Embryonic facial prominence (tissue), 1 donor: ENCODE data around the gene SEPTIN12.
"Not testable (repeated sequence)": the region's sequence is repeated elsewhere in the genome, so short reads cannot be mapped to it uniquely, and the experiment has no call there.

Experiments used
- DNase-seq: peaks from one replicate; pipeline ENCODE4 v3.0.0-alpha.2; 2016; ENCODE audit errors: extremely low spot score

SEPTIN12 gene

DNA sequence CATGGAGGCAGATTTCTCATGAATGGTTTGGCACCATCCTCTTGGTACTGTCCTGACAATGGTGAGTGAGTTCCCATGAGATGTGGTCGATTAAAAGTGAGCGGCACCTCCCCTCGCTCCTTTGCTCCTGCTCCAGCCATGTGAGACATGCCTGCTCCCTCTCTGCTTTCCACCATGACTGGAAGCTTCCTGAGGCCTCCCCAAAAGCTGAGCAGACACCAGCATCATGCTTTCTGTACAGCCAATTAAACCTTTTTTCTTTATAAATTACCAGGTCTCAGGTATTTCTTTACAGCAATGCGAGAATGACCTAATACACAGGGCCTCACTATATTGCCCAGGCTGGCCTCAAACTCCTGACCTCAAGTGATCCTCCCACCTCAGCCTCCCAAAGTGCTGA lies 33.3 kb downstream of the SEPTIN12 start:
- no peak for DNase-seq

DNA sequence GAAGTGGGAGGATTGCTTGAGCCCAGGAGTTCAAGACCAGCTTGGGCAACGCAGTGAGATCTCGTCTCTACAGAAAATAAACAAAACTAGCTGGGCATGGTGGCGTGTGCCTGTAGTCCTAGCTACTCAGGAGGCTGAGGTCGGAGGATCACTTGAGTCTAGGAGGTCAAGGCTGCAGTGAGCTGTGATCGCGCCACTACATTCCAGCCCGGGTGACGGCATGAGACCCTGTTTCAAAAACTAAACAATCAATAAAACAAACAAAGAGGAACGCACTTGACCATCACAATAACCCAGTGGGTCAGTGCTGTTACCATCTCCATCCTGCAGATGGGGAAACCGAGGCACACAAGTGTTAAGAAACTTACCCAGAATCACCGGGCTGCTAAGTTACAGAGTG lies 34.9 kb downstream of the SEPTIN12 start:
- DNase-seq, result no peak

DNA sequence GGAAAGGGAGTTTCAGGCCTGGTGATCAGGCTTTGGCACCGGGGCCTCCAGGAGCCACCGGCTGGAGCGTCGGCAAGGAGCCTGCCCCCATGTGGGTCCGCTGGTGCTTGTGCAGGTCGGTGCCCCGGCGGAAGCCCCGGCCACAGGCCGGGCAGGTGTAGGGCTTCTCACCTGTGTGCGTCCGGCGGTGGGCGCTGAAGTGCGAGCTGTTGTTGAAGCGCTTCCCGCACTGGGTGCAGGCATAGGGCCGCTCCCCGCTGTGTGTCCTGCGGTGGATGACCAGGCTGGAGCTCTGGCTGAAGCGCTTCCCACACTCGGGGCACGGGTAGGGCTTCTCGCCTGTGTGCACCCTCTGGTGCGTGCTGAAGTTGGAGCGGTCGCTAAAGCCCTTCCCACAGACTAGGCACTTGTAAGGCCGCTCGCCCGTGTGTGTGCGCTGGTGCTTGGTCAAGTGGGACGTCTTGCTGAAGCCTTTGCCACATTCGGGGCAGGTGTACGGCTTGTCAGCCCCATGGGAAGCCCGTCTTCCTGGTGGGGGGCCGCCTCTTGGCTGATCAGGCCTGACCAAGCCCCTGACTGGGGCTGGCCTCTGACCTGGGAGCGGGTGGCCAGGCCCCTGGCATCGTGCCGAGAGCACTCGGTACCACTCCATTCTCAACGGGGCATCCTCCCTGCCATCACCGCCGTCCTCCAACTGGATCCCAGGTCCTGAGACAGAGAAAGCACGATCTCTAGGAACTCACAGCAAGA lies 35.6 kb downstream of the SEPTIN12 start:
- DNase-seq, result no peak

DNA sequence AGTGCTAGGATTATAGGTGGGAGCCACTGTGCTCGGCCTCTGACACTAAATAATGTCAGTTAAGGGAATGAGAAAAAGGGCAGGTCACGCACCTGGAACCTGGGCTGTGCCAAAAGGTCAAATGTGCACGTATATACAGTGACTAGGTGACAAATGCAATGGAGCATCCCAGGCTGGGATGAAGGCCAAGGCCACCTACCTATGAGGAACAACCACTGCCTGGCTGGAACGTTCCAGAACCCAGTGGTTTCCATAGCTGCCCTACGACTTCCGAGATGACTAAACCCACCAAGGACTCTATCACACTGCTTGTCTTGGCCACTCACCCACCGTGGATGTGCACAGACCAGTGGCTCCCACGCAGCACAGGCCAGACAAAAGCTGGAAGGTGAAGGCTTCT lies 37.2 kb downstream of the SEPTIN12 start:
- no peak for DNase-seq

GRCh38 chr16:4749700-4750257 lies 38.4 kb downstream of the SEPTIN12 start:
- DNase-seq, result no peak

- DNase-seq, result no peak
These were observed 39.3 kb downstream of the SEPTIN12 start for GRCh38 chr16:4748682-4749411.

DNA sequence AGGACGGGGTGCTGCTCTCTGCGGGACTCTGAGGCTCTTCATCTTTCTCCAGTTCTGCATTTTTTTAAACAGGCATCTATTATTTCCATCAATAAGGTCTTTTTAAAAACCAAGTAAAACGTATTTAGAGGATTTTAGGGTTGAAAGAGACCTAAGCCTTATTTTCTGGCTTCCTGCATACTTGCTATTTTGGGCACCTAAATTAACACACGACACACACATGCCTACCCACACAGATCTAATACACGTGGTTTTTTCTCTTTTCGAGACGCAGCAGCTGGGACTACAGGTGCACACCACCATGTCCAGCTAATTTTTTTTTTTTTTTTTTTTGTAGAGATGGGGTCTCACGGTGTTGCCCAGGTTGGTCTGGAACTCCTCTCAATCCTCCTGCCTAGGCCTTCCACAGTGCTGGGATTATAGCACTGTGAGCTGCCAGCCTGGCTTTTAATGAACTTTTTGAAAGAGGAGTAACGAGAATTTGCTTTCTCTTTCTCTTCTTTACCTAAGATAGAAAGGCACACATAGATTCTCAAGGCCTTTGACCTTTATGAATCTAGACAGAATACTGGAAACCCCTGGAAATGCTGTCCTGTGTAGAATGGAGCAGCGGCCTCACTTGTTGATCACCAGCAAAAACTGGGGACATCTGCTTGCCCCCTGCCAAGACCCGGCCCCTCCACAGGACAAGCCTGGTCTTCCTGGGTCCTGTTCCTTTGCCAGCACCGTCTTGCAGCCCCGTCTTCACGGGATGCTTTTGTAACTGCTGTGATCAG lies 40.1 kb downstream of the SEPTIN12 start:
- DNase-seq, result no peak

- DNase-seq, result no peak
These were observed 41.1 kb downstream of the SEPTIN12 start for GRCh38 chr16:4746991-4747574.

DNA sequence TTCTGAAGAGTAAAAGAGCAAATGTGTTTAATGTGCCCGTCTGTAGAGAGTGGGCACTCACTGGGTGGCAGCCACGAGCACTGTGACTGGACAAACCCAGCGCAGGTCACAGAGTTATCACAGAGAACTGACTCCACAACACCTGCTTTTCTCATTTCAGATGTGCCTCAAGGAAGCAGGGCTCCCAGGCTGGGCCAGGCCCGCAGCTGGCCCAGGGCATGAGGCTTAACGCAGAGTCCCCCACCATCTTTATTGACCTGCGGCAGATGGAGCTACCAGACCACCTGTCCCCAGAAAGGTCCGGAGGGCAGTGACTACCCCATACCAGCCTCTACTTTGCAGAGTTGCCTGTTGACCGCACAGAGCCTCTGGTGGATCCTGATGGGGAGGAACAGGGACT lies 41.9 kb downstream of the SEPTIN12 start:
- DNase-seq, result no peak

GRCh38 chr16:4745274-4745569 lies 42.9 kb downstream of the SEPTIN12 start:
- no peak for DNase-seq

GRCh38 chr16:4744555-4745273 lies 43.4 kb downstream of the SEPTIN12 start:
- no peak for DNase-seq

GRCh38 chr16:4743226-4743878 lies 44.8 kb downstream of the SEPTIN12 start:
- DNase-seq, result no peak

DNA sequence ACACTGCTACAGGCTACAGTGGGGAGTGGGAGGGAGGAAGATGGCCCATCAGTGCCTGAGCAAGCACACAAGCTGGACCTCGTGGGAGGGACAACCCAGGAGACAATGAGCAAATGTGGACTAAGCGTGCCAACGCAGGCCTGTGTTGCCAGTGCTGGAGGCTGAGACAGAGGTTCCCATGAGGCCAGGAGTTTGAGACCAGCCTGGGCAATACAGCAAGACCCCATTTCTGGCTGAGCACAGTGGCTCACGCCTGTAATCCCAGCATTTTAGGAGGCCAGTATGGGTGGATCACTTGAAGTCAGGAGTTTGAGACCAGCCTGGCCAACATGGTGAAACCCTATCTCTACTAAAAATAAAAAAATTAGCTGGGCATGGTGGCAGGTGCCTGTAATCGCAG lies 49.8 kb downstream of the SEPTIN12 start:
- not testable (repeated sequence) for DNase-seq

DNA sequence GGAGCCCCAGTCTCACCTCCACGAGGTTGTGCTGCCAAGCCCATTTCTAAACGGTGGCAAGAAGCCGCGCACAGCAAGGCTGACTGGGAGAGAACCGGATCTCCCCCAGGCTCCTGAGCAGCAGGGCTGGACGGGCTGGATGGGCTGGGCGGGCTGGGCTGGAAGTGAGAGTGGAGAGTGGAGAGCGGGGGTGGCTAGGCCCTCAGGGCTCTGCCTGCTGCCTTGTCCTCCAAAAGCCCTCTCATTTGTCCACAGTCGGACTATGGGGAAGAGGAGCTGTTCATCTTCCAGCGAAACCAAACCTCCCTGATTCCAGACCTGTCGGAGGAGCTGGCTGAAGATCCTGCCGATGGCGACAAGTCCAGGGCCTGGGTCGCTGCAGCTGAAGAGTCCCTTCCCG lies 50.6 kb downstream of the SEPTIN12 start:
- no peak for DNase-seq

GRCh38 chr16:4736546-4736945 lies 51.6 kb downstream of the SEPTIN12 start:
- DNase-seq, result no peak

DNA sequence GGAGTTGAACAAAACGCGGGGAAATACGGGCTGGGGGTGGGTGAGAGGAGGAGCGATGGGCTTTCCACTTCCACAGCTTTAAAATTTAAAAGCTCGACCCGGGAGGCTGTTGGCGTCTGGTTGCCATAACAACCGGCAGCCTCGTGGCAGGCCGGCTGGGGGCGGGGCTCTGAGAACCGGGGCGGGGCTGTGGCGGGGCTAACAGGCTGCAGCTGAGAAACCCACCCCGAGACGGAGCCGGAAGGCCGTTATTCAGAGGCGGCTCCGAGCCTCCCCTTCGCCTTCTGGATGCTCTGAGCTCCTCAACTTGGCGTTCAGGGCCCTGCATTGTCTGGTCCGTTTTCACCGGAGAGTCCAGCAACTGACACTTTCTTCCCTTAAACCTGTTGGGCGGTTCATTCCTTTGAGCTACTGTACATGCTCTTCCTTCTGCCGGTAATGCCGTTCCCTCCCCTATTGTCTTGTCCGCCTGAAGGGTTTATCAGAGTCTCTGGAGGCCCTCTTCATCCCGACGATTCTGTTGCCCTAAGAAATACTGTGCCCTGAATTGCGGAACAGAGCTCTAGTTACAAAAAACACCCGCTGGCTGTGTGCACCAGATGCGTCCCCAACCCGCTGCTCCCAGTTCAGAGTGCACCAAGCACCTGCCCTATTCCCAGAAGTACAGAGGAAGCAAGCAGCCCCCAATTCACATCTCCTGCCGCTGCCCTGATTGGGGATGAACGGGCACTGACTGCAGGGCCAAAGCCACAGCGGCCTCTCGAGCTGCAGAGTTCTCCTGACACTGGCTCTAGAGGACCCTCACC lies 53.2 kb downstream of the SEPTIN12 start:
- peak; percentile 78 for DNase-seq

- DNase-seq, result peak; percentile 79
These were observed 53.9 kb downstream of the SEPTIN12 start, which contains the start of the genes ANKS3 and DNAAF8 for GRCh38 chr16:4734063-4734729. Gene ANKS3 (minus strand): TSS chr16:4734271. CDS start chr16:4730149, 4,122 bp downstream. Gene DNAAF8 (plus strand): TSS chr16:4734537. CDS start chr16:4736515, 1,978 bp downstream.

DNA sequence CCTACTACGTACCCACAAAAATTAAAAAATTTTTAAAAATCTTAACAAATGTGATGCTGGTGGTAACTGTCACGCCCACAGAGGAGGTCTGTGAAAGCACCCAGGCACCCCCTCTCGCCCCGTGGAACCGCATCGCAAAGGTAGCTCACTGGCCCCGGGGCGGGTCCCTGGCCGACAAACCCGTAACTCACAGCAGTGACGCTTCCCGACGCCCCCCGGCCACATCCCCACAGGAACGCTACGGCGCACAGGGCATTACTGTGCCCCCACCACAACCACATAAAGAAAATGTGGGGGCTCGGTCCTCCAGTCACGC lies 54.4 kb downstream of the SEPTIN12 start:
- no peak for DNase-seq

- DNase-seq, result no peak
These were observed 54.9 kb downstream of the SEPTIN12 start for GRCh38 chr16:4733211-4733742.
